ENCODE data around the gene BTBD9.
"Not testable (repeated sequence)": the region's sequence is repeated elsewhere in the genome, so short reads cannot be mapped to it uniquely, and the experiment has no call there.

The BTBD9 gene

DNA sequence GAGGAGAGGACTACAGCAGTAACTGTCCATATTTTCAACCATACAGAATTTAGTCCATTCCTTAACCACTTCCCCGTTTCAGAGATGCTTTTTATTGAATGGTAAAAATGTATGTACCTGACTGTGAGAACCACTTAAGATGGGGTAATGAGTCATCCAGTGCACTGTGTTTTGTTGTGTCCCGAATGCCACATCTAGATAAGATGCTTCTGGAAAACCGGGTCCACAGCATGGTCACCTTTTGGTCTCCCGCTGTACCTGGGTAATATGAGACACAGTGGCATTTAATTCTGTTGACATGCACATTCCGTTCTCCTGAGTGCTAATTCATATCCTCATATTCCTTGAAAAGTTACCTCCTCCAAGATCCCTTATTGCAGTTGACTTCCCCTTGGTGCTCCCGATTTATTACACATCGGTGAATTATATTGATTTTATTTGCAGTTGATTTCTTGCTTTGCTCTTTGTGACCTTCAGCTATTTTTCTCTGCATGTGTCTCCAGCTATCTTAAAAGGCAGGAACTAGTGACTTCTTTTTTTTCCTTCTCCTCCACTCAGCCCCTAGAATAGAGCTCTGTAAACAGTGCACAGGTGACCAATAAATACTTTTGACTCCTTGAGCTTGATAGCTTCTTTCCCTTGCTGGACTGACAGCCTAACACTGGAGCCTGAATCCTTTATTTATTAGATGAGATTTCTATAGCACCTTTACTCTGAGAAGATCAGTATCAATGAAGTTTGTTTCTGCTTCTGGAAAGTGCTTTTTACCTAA, 505.6 kb downstream of the BTBD9 start:
- DNase-seq: no peak

DNA sequence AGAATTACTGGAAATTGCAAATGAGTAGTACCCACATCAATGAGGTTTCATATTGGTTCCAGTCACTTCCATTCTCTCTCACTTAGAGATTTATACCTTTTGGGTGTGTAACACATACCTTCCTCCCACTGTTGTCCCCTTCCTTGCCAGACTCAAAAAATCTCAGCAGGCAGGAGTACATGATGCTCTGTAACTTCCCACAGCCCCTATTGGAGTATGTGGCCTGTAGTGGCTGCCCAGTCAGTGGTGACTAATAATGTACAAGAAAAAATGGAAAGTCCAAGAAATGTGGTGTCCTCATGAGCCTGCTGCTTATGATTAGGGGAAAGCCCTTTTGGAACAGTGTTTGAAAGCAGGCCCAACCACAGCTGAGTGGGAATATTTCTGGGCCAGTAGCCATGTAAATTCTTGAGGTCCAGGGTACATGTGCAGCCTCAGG, 508.2 kb downstream of the BTBD9 start:
- DNase-seq: no peak

DNA sequence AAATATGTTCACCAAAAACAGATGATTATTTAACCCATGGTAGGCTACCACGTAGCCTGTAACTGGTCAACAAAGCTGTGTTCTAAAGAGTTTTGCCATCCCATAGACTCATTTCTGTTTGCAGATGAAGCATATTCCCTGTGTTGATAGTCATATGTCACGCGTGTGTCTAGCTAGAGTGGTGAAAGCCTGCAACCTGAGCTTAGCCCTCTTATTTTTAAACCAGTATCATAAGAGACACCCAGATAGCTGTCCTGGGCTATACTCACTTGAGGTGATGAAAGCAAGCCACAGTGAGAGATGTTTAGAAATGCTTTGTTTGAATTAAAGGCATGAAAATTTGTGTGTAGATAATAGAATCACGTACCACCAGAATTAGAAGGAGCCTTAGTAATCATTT, 512.4 kb downstream of the BTBD9 start:
- no peak for DNase-seq

DNA sequence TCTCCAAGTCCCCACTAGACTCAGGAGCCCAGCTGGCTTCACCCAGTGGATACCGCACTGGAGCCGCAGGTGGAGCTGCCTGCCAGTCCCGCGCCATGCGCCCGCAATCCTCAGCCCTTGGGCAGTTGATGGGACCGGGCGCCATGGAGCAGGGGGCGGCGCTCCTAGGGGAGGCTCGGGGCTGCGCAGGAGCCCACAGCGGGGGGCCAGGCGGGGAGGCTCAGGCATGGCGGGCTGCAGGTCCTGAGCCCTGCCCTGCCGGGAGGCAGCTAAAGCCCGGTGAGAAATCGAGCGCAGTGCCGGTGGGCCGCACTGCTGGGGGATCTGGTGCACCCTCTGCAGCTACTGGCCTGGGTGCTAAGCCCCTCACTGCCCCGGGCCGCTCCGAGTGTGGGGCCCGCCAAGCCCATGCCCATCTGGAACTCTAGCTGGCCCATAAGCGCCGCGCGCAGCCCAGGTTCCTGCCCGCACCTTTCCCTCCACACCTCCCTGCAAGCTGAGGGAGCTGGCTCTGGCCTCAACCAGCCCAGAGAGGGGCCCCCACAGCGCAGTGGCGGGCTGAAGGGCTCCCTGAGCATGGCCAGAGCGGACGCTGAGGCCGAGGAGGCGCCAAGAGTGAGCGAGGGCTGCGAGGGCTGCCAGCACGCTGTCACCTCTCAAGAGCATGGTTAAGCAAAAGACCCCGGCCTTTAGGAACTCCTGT, 515.4 kb downstream of the BTBD9 start:
- DNase-seq: not testable (repeated sequence)

DNA sequence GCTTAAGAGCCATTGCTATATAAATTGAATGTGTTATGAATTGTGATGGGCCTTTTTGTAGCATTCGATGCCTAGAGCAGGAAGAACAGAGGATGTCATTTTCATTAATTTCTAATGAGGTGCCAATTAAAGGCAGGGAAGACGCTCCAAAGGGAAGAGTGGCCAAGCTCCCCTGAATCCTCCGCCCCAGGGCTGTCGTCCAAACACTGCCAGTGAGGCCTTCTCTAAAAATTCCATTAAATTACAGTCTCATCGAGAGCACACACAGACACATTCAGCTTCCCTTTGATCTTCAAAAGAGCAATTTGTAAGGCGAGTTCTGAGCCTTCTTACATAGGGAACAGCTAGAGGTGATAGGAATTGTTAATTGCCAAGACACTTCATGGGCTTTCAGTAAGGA, 520.2 kb downstream of the BTBD9 start:
- DNase-seq: no peak

DNA sequence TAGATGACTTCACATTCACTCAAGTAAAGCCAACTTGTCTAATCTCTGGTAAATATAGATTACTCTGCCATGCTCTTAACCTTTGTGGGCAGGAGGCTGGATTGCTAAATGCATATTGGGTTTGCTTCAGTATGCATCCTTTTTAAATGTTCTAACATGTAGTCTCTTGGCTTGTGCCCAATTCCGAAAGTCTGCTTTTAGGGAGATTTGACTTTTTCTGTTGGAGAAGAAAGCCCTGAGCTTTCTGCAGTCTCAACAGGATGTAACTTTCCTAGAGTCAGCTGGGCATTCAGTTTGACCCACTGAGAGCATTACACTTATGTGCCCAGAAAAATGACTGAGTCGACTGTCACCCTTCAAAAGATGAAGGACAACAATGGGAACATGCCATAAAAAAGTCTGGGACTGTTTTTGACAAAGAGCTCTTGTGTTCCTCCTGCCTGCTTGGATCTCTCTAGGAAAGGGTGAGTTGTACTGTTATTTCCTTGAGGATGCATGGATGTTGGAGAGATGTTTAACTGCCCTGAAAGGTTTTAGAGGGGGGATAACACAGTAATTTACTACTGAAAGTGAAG, 520.9 kb downstream of the BTBD9 start:
- DNase-seq: no peak
